SK-N-SH (cell line): Measurements from ENCODE around the gene RIC8B.

Source experiments
- CTCF ChIP-seq: fragments of 200-600 bp; sonication (generic); IDR thresholded peaks from 2 replicates; pipeline ENCODE4 v1.6.1; 2017; ENCODE audit warnings: antibody characterized with exemption, mild to moderate bottlenecking, moderate library complexity
- JUND ChIP-seq: IDR thresholded peaks from 2 replicates; pipeline ENCODE4 v1.4.0; 2012
- MAX ChIP-seq: IDR thresholded peaks from 2 replicates; pipeline ENCODE4 v1.4.0; 2012; ENCODE audit warnings: low read depth
- POLR2AphosphoS5 ChIP-seq: IDR thresholded peaks from 2 replicates; pipeline ENCODE4 v1.6.1; 2012; ENCODE audit warnings: low read depth, low read length
- YY1 ChIP-seq: IDR thresholded peaks from 2 replicates; pipeline ENCODE4 v1.4.0; 2012; ENCODE audit warnings: low read depth, mild to moderate bottlenecking

- TF ChIP-seq JUND (no peak), MAX (no peak), CTCF (no peak), POLR2AphosphoS5 (no peak), YY1 (no peak)
Observed at GRCh38 chr12:106885026-106885425, 110.5 kb downstream of the RIC8B start.
